Stimulated activated CD4-positive, alpha-beta T cell treated with anti-CD3 and anti-CD28 coated beads, Interleukin-12 subunit alpha, Interleukin-12 subunit beta, amount 100 ng/mL, for 4 hours (primary cell): ENCODE data around the gene APOB.

Source experiments
- DNase-seq: peaks from one replicate; pipeline ENCODE4 v3.0.0-alpha.2; 2020

The APOB gene

DNA sequence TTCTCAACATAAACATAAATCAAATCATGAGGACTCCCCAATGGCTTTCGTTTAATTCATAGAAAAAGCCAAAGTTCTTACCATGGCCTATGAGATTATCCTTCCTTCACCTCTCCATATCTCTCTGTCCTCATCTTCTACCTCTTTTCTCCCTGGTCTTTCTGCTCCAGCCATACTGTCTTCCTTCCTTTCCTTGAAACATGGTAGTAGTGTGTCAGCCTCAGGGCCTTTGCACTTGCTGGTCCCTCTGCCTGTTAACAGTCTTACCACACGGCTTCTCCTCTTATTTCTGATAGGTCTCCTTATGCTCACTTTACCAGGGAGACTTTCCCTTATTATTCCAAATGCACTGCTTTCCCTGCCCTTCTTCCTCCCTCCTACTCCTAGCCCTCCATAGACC lies 25.6 kb downstream of the APOB start:
- DNase-seq: no peak

DNA sequence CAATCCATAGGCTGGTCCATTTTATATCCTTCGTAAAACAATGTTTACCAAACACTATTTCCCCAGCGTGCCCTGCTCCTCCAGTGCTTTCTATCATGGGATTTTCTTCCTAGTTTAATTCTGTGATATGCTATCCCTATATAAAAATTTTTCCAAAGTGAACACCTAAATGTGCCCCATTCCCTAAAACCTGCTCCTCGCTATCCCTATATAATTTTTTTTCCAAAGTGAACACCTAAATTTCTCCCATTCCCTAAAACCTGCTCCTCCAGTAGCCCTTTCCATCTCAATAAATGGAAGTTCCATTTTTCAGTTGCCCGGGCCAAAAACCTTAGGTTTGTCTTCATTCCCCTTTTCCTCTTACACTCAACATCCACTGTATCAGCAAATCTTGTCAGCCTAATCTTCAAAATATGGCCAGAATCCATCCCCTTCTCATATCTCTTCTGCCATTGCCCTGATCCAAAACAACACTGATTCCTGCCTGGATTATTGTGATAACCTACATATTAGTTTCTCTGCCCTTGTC lies 26.1 kb downstream of the APOB start:
- DNase-seq: no peak

DNA sequence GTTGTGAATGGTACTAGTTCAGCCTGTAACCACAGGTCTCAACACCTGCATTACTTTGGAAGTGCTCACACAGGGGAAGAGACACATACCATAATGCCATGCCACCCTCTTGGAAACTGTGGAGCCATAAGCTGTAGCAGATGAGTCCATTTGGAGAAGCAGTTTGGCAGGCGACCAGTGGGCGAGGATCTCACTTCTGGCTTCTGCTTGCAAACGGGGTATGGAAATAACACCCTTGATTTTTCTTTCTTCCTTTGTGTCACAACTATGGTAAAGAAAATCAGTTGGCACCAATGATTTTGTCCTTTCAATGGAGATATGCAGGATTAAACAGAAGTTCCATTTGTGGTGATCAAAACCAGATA lies 28.6 kb downstream of the APOB start:
- no peak for DNase-seq

DNA sequence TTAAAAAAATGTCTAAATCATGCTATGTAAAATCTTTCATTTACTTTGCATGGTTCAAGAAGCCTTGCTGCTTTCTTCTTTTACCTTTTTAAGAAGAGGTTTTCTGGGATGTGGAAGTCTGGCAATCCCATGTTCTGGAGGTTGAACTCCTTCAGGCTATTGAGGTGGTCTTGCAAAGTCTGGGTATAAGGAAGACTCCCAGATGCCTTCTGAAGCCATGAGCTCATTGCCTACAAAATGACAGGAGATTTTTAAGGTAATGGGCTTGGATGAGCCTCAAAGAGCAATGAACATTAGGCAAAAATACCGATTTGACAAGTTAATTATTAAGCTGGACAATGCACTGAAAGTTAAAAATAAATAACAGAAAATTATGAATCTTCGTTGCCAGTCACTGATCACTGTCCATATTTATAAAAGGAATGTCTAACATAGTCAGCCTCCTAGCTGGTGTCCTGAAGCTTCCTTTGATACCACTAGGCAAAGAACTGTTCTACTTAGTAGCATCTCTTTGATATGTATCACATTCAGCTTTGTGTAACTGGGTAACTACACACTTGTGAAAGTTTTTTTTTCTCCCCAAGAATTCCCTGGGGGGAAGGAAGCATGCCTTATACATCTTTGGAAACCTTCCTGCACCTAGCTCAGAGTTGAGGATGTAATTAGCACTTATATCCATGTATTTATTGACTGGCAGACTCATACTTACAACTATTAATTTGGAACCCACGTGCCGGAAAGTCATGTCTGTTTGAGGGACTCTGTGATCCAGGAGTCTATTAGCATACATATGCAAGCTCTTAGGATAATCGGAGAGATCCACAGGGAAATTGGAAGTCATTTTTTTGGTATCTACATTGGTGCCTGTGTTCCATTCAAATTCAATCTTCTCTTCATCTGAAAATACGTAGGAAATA lies 29.3 kb downstream of the APOB start:
- no peak for DNase-seq

DNA sequence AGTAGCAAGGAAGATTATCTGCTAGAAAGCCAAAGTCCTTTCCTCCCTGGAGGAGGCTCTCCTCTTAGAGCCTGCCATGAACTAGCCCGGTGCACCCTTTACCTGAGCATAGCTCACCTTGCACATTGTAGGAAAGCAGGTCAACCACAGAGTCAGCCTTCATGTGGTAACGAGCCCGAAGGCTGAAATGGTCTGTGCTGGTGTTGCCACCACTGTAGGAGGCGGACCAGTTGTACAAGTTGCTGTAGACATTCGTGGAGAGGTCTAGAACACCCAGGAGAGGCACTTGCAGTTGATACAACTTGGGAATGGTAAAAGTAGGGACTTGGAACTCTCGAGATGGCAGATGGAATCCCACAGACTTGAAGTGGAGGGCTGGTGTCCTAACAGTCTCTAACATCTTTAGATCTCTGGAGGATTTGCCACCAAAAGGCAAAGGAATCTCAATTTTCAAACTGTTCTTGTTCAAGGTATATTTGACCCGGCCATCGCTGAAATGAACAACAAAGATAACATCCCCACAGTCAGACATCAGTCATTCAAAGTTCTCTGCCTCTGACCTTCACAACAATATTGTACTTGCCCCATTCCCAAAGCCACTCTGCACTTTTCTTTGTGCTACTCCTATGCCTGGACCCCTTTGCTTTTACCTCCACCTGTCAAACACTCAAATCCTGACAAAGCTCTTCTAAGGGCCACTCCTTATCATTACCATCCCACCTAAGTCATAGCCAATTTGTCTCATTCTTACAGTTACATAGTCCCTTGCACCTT lies 30.6 kb downstream of the APOB start:
- DNase-seq: no peak

DNA sequence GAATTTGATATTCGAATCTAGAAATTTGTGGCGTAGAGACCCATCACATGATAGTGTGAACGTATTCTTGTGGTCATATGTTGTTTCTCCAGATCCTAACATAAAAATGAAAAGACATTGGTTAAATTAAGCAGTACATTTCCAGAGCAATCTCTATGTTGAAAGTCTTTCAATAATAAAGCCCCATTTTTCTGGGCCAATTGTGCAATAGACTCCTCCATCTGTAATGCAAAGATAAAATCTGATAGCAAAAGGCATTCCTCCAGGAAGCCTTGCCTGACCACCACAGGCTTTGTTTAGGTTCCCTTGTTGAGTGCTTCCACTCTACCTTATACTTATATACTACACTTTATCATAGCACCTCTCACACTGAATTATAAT lies 31.3 kb downstream of the APOB start:
- no peak for DNase-seq

DNA sequence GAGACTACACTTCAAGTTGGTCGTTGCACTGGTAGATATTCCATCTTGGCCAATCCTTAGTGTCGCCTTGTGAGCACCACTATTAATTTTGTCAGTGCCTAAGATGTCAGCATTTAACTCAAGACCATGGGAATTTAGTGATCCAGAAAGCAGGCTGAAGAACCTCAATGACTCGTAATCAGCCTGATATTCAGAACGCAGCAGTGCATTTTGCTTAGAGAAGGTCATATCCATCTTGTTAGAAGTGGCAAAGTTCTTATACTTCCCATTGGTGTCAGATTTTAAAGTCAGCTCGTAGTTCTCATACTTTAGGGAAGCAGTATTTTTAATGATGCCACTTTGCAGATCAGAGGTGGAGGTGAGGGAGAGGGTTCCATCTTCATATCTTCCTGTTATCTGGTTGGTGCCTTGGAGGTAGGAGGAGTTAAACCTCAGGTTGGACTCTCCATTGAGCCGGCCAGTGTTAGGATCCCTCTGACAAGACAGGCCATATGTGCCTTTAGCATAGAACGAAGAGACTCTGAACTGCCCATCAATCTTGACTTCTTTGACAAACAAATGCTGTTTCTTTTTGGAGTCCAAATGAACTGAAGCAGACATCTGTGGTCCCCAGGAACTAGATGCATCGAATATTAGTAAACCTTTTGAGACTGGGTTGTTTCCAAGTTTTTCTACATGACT lies 31.9 kb downstream of the APOB start:
- no peak for DNase-seq

DNA sequence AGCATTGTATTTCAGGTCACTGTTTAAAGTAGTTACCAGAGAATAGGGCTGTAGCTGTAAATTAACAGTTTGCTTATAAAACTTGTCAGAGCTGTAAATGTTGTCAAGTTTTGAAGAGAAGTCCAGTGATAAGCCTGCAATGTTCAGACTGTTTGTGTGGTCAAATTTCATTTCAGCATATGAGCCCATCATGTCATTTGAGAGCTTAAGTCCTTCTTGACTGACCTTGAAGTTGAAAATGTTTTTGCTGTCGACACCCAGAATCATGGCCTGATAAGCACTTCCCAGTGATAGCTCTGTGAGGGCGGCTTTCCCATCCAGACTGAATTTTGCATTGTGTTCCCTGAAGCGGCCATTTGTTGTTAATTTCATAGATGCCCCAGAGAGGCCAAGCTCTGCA lies 32.4 kb downstream of the APOB start:
- DNase-seq: no peak

DNA sequence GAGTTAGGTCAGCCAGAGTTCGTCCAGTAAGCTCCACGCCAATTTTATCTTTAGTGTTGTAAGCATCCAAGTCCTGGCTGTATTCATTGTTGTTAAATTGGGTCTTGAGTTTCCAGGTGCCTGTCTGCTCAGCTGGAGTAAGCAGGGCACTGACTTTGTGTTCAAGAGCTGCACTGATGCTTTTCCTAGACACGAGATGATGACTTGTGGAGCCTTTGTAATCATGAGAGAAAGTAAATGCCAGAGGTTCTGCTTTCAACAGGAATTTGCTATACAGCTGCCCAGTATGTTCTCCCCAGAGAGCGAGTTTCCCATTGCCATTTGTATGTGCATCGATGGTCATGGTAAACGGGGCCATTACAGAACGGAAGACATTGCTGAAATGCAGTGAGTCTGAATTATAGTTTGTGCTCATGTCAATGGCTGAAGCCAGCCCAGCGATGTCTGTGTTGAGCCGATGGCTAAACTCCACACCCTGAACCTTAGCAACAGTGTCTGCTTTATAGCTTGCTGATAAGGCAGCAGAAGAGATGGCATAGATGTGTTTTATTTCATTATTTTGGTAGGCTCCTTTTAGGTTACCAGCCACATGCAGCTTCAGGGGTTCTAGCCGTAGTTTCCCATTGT lies 32.9 kb downstream of the APOB start:
- DNase-seq: no peak

DNA sequence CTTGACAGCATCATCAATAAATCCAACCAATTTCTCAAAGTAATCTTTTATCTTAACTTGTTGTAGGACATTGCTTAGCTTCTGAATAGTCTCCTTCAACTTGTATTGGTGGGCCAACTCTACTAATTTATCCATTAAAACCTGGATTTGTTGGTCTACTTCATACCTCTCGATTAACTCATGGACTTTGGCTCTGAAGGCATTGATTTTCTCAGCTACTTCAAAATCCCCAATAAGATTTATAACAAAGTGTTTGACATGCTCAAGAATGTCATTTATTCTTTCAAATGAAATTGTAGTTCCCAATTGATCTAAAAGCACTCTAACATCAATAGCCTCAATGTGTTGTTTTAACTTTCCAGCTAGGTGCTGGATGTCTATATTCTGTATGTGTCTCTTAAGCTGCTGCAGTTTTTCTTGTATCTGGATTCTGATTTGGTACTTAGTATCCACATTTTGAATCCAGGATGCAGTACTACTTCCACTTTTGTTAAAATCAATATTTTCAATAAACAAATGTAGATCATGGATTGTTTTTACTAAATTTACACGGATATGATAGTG lies 34.1 kb downstream of the APOB start:
- no peak for DNase-seq

DNA sequence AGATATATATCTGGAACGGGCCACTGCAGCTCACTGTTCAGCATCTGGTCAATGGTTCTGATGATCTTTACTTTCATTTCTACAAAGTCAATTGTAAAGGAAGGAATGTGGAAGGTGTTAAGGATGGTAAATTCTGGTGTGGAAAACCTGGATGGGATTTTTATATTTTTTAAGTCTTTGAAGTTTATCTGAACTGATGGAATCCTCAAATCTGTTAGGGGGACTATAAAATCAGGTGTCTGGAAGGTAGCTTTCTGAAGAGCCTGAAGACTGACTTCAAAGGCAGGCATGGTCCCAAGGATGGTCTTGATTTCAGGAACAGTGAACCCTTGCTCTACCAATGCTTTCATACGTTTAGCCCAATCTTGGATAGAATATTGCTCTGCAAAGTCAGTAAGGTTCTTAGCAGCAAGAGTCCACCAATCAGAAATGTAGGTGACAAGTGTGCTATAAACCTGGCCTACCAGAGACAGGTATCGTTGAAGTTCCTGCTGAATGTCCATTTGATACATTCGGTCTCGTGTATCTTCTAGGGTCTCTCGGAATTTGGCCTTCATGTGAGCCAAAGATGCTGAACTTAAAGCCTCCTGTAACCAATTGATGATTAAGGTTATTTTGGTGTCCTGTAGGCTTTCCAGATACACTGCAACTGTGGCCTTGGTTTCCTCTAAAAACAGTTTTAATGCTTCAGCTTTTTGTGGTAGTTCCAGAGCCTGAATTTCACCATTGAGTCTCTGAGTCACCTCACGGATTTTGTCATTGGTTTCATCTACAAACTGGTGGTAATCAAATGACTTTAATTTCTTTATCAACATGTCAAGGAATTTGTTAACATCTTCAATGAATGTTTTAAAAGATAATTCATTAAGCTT lies 34.8 kb downstream of the APOB start:
- DNase-seq: no peak

DNA sequence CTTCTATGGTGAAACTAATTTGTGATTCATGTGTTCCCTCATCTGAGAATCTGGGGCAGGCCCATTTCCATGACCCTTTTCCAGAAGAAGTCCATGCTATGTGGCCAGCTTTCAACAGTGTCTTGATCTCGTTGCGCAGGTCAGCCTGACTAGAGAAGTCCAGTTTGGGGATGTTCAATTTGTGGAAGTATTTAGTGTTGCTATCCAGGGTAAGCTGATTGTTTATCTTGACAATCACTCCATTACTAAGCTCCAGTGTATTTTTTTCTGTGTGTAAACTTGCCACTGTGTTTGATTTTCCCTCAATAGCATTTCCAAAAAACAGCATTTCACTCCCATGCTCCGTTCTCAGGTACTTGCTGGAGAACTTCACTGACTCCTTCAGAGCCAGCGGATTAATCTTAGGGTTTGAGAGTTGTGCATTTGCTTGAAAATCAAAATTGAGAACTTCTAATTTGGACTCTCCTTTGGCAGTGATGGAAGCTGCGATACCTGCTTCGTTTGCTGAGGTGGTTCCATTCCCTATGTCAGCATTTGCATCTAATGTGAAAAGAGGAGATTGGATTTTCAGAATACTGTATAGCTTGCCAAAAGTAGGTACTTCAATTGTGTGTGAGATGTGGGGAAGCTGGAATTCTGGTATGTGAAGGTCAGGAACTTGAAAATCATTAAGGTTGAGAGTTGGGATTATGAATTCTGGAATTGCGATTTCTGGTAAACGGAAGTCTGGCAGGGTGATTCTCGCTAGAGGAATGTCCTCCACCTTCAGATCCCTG lies 35.7 kb downstream of the APOB start:
- DNase-seq: no peak

DNA sequence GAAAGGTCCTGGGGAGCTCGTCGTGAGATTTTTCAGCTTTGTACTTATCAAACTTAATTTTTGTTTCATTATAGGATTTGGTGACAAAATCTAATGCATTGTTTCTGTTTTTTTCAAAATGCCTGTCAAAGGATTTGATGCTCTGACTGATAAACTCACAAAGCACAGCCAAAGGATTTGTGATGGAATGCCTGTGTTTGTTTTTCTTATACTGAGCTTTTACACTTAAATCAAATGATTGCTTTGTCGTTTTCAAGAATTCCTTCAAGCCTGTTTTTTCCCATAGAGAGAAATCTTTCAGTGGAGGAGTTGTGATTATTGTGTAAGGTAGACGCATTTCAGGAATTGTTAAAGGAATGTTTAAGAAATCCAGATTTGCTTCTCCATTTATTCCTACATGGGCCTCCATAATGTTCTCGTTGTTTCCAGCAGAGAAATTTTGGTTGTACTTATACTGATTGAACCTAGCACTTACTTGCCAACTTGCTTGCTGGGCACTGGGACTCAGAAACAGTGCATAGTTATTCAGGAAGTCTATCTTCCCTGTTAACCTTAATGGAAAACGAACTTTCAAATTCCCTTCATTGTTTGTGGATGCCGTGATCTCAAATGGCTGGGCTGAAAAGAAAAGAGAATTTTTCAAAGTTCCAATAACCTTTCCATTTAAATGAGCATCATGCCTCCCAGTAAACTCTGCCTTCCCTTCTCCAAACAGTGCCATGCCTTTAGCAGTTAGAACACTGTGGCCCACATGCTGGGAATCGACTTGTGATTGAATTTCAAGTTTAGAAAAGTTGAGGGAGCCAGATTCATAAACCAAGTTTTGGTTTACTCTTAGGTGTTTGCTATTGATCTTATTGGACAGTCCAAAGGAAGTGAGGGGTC lies 36.5 kb downstream of the APOB start:
- DNase-seq: no peak

DNA sequence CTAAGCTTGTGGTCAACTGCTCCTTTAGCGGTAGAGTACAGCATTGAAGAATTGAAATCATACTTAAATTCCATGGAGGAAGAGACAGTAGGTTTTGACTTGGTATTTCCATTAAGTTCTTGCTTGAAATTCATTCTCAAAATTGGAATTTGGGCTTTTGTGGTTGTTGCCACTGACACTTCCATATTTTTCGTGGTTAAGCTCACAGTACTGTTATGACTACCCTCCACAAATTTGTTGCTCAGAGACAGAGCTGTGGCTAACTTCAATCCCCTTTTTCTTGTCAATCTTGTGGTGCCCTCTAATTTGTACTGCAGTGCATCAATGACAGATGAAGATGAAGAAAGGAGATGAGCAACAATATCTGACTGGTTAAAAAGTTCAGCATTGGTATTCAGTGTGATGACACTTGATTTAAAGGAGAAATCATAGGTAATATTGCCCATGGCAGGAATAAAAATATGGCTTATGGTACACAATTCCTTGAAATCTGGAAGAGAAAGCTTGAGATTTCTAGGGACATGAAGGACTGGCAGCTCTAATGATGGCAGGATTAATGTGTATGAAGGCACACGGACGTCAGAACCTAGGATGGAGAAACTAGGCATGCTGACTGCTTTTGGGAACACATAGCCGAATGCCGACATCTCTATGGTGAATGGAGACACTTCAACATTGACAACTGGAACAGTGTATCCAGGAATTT lies 37.3 kb downstream of the APOB start:
- no peak for DNase-seq

DNA sequence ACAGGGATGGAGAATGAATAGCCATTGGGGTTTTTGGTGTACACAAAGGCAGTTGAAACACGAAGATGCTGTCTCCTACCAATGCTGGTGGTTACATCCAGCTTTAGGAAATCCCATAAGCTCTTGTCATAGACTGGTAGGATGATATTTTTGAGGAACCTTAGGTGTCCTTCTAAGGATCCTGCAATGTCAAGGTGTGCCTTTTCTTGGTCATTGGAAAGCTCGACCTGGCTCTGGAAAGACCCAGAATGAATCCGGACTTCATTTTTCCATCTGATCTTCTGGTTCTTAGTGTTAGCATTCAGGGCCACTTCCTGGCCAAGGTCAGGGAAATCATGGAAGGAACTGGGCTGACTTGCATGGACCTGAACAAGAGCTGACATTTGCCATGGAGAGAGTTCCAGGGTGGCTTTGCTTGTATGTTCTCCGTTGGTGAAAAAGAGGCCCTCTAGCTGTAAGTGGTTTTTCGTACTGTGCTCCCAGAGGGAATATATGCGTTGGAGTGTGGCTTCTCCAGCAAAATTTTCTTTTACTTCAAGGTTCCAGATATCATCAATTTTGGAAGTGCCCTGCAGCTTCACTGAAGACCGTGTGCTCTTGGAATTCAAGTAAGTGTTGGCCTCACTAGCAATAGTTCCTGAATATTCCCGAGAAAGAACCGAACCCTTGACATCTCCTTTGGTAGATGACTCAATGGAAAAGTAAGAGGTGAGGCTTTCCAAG lies 38.0 kb downstream of the APOB start:
- DNase-seq: no peak

DNA sequence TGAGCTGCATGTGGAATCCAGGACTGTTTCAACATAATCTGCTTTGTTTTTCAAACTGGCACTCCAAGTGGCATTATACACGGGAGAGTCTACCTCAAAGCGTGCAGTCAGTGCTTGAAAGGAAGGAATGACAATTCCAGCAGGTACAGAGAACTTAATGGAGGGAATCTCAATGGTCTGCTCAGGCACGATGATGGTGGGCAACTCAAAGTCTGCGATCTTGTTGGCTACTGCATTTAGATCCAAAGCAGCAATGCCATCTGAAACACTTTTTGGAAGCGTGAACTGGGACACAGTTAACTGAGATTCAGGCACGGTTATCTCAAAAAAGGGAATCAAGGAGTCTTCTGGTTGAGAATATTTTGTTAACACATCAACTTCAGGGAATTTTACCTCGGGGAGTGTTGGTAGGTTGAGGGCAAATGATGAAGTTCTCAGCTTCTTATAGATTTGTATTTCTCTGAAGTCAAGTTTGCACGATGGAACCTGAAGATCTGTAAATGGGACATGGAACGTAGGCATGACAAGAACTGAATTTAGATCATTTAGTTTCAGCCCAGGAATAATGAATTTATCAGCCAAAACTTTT lies 38.7 kb downstream of the APOB start:
- DNase-seq: no peak

DNA sequence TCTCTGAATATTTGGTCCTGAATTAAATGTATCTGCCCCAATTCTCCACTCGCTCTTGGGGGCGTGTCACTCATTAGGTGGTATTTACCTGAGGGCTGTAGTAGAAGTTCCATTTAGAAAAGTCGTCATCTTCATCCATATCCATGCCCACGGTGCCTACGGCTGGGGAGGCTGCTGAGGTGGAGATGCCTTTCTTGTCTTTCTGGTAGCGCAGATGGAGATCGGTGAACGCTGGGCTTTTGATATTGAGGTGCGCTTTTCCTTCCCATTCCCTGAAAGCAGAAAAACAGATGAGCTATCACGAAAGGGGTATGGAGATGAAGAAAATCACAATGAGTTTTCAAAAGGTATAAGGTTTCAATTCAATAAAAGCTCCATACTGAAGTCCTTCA lies 39.7 kb downstream of the APOB start:
- no peak for DNase-seq

DNA sequence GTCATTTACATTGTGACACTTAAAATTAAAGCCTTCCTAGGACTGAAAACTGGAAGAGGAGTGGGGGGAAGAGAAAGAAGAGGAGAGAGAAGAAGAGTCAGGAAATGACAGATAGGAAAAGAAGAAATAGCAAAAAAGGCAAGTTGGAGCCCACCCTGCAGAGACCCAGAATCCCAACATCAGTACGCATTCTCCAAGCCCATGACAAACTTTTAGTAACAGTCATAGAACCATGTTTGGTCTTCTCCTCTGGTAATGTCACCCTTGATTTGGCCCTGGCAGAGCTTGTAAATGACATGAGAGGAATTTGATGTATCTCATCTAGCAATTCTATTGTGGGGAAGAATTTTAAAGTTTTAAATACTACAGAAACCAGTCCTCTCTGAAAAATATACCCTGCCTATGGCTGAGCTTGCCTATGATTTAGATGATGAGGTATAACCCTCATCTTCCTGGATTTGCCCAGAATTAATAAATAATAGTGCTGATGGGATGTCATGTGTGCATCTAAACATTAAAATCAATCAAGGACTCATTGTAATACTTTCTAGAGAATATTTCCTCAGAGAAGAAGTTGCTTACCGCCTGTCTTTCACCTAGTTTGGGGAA lies 40.2 kb downstream of the APOB start:
- DNase-seq: no peak
